NCI-H187 (cell line): ENCODE measurements around the gene PTPN1.

Source experiments
- DNase-seq, 2 experiments: peaks; one replicate each; lab custom pipeline; 2025; lab: John Stamatoyannopoulos, UW

The PTPN1 gene

DNA sequence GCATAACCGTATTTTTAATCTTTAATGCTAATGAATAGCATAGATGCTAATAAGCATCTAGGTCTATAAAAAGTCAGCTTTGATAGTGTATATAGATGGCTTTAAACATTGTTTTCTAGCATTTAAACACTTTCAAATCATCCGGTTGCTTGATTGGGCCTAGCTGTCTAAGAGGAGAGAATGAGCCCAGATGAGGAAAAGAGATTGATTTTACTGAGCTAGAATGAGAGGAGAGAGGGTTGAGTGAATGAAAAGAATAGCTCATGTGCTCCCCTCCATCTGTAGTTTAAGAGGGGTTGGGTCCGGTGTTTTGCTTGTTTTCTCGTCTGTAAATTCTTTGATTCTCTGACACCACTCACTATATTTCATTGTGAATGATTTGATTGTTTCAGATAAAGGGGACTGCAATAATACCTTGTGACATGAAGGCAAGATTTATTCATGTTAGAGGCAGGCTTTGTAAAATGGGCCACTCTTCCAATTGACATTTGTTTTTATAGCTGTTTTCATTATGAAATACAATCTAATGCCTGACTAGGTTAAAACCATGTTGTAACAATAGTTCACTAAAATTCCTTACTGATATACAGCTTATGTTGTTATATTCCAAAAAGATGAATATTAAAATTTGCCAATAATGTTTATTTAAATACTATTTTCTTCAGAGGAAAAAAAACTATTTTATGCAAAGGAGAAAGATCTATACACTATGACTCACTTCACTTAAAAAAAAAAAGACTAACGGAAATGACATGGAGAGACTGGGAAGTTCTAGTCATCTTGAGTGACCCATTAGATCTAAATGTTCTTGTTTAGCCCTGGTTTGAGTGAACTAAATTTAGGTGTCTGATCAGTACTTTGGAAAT is 3.2 kb downstream of the PTPN1 start:
- no peak for DNase-seq

DNA sequence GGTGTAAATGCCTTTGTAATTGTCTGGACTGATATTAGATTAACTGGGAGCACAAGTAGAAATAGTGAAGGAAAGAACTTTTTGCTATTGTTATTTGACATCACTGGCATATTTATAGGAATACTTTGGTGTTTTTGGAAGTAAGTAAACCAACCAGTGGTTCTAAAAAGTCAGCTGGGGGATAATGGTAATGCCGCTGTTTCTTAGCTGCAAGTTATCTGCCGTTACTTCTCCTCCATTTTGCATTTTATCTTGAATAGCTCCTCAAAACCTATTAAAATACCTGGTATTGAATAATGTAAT is 3.8 kb downstream of the PTPN1 start:
- no peak for DNase-seq

DNA sequence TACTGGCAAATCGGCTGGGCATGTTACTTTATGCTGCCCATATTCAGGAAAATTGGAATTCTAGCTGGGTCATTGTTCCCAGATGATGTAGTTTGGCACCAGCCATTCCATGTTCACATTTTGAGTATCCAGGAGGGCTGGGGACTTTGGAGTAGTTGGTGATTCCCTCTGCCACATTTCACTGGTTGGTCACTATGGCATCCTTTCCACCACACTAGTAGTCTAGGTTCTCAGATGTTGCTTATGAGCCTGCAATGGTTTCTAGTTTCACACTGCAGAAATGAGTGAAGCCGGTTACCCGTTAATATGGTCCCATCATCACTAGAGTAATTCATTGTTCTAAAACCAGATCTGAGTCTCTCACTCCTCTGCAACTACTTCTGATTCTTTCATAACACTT is 4.6 kb downstream of the PTPN1 start:
- DNase-seq: no peak

DNA sequence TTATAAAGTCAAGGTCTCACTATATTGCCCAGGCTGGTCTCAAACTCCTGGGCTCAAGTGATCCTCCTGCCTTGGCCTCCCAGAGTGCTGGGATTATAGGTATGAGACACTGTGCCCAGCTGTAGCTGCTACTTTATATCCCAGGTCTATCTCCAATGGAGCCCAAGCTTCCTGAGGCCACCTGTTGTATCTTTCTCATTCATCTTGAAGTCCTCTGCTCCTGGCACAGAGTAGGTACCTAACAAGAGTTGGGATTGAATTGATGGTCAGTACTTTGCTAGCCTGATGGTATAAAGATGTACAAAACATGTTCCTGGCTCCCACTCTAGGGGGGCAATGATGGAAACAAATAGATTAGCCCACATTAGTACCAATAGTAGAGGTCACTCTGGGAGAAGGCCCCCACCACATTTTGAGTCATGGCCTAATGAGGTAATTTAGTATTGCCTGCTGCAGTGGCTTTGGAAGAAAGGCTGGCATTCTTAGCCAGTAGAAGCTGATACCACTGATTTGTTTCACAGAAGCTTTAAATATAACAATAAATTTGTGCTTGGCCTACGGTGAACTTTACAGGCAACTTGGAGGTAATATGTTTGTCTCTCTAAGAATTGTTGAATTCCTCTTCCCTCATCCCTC is 5.4 kb downstream of the PTPN1 start:
- no peak for DNase-seq

- DNase-seq: no peak
Observed at GRCh38 chr20:50516180-50516934, 6.2 kb downstream of the PTPN1 start.

GRCh38 chr20:50516935-50517816 is 7.0 kb downstream of the PTPN1 start:
- DNase-seq: no peak

GRCh38 chr20:50517817-50518154 is 7.6 kb downstream of the PTPN1 start:
- DNase-seq: no peak

- no peak for DNase-seq
Observed at GRCh38 chr20:50518270-50518721, 8.1 kb downstream of the PTPN1 start.

DNA sequence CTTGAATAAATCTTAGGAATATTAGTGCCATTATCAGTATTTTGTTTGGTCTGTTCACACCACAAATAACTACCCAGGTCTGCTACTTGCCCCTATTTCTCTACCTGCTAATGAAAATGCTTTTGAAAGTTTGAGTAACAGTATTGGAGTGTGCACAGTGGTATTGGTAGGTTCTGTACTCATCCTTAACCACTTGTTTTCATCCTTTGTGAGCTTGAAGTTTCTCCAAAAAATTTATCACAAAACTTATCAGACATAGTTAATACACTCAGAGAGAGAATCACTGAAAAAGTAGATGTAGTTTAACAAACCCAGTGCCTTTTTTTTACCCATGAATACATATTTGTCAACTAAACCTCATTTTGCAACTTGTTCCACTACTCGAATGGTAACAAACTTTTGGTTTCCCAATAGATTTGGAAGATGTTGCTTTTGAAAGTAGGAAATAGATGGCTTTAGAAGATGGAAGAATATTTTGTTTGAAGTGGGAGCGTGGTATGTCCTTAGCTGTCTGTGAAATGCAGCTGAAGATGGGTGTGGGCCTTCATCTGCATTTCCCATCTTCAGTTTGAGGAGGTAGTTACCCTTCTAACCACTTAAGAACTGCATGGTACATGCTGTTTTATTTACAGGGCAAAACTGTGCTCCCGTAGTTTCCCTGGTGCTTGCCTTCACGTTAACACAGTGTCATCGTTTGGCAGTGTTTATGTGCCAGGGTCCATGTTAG is 9.0 kb downstream of the PTPN1 start:
- no peak for DNase-seq

DNA sequence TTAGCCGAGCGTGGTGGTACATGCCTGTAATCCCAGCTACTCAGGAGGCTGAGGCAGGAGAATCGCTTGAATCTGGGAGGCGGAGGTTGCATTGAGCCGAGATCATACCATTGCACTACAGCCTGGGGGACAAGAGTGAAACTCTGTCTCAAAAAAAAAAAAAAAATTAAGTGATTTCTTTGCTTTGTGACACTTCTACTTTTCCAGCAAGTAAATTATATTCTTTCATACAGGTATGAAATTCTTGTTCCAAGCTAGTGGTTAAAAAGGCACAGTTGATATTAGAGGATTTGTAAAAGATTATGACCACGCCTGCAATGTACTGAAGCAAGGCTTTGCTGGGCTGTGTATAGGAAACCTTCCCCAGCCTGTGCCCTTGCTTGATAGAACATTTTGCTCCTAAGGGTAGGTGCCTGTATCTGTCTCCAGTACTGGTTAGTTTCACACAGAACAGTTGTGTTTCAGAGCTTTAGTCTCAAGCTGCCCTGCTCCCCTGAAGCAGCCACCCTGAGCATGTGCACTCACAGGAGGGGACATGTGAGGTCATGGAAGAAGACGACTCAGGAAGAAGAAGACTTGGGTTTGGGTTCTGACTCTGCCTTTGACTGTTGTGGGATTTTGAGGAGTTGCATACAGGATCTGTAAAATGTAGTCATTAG is 10.2 kb downstream of the PTPN1 start:
- DNase-seq: no peak

- DNase-seq: no peak
Observed at GRCh38 chr20:50521221-50522052, 11.3 kb downstream of the PTPN1 start.

DNA sequence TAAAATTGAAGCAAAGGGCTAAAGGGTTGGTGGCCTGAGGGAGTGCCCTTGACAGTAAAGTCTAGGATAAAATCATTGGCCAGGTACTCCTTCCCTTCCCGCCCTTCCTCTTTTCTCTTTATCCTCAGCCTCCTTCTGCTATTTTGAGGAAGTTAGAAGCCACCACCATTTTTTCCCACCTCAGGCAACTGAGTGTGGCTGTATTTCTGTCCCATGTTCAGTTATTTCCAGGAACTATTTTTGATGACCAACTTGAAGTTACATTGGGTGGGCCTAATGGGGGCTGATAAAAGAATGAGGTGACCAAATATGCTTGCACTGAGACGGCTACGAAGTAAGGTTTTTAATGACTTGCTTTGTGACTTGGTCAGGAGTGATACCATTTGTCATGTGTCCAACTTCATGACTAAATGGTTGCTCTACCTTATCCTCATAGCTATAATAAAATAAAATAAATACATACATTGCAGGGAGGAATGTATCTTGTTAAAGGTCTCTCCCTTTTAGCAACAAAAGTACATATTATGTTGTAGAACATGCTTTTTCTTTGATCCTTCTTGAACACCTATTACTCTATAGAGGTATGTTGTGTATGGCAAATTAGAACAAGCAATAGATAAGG is 12.0 kb downstream of the PTPN1 start:
- no peak for DNase-seq

GRCh38 chr20:50523552-50524167 is 13.5 kb downstream of the PTPN1 start:
- no peak for DNase-seq

- no peak for DNase-seq
Observed at GRCh38 chr20:50525681-50526080, 15.5 kb downstream of the PTPN1 start.

GRCh38 chr20:50526403-50526989 is 16.3 kb downstream of the PTPN1 start:
- DNase-seq: no peak

DNA sequence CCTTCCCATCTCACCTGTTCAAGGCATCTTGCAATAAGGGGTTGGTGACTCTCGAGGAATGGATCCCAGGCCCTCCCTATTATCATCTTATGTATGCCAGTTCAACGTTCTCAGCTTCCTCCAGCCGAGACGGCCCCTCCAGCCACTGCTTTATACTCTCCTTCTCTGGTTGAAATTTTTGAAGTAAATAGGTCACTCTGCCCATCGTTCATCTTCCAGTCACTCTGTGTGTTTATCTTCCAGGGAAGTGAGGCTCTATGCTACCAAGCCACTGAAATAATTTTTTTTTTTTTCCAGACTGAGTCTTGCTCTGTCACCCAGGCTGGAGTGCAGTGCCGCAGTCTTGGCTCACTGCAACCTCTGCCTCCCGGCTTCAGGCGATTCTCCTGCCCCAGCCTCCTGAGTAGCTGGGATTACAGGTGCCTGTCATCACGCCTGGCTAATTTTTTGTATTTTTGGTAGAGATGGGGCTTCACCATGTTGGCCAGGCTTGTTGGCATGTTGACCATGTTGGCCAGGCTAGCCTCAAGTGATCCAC is 17.0 kb downstream of the PTPN1 start:
- DNase-seq: no peak

DNA sequence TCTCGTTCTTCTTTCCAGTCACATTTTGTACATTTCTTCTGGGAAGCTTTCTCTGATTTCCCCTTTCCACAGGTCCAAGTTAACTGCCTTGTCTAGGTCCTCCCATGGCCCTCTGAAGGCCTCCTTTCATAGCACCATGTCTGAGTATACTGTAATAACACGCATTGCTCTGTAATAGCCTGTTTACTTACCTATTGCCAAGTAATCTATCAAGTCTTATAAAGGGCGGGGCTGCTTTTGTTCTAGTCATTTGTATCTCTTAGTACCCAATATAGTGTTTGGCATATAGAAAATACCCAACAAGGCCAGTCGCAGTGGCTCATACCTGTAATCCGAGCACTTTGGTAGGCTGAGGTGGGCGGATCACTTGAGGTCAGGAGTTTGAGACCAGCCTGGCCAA is 17.9 kb downstream of the PTPN1 start:
- no peak for DNase-seq

GRCh38 chr20:50528804-50529351 is 18.7 kb downstream of the PTPN1 start:
- no peak for DNase-seq
